K562 (cell line): ENCODE results near the gene NT5C3B.
A peak's percentile ranks its signal among the peaks of the same experiment; 100 is the strongest.

Experiments used
- BRCA1 ChIP-seq, 2 experiments: fragments of 450-650 bp in 1 of 2; sonication (generic) in 1 of 2; formaldehyde crosslinking in 1 of 2; IDR thresholded peaks; 2 replicates each; pipeline versions ENCODE4 v1.5.0 to v1.6.1; 2017 to 2020; ENCODE audit warnings: mild to moderate bottlenecking in 1 of 2, missing genetic modification reagents in 1 of 2
- CTCF ChIP-seq, 3 experiments: IDR thresholded peaks in 2 of 3; conservative IDR thresholded peaks in 1 of 3; 2 replicates each; pipeline ENCODE4 v1.5.1; 2011 to 2012; ENCODE audit warnings: low read length in 3 of 3, mild to moderate bottlenecking in 3 of 3, control low read depth in 2 of 3, improper control_type of control experiment in 1 of 3, inconsistent platforms in 1 of 3, low read depth in 1 of 3, mixed read lengths in 1 of 3, moderate library complexity in 1 of 3; ENCODE audit not compliant: insufficient read depth in 2 of 3
- ESRRA ChIP-seq: fragments of 450-650 bp; IDR thresholded peaks from 2 replicates; pipeline ENCODE4 v1.6.1; 2014; ENCODE audit warnings: low read depth, mild to moderate bottlenecking, moderate library complexity, borderline replicate concordance
- EZH2 ChIP-seq: IDR thresholded peaks from 2 replicates; pipeline ENCODE4 v1.6.1; 2012; ENCODE audit warnings: low read depth, mild to moderate bottlenecking, inconsistent platforms, low read length, borderline replicate concordance
- GABPB1 ChIP-seq: sonication (generic); formaldehyde crosslinking; IDR thresholded peaks from 2 replicates; pipeline ENCODE4 v1.8.0; 2022; ENCODE audit warnings: mild to moderate bottlenecking, missing genetic modification reagents
- KHSRP ChIP-seq: fragments of 450-650 bp; IDR thresholded peaks from 2 replicates; pipeline ENCODE4 v1.6.1; 2017
- KLF13 ChIP-seq: fragments of 450-650 bp; IDR thresholded peaks from 2 replicates; pipeline ENCODE4 v1.6.1; 2016; ENCODE audit warnings: missing genetic modification characterization, low read depth, mild to moderate bottlenecking, missing compliant biosample characterization, moderate library complexity, borderline replicate concordance
- MECOM ChIP-seq: fragments of 250-450 bp; sonication (Bioruptor Pico); IDR thresholded peaks from 2 replicates; pipeline ENCODE4 v1.8.0; 2022; ENCODE audit warnings: inconsistent platforms
- NFIC ChIP-seq: fragments of 450-650 bp; IDR thresholded peaks from 2 replicates; pipeline ENCODE4 v1.6.1; 2017; ENCODE audit warnings: mild to moderate bottlenecking, inconsistent platforms
- POLR2A ChIP-seq: fragments of 450-650 bp; conservative IDR thresholded peaks from 2 replicates; pipeline ENCODE4 v1.6.1; 2016
- TCF3 ChIP-seq: sonication (generic); formaldehyde crosslinking; IDR thresholded peaks from 2 replicates; pipeline ENCODE4 v1.4.0; 2020; ENCODE audit warnings: mild to moderate bottlenecking, missing genetic modification reagents
- TEAD1 ChIP-seq, 2 experiments: fragments of 450-650 bp in 1 of 2; sonication (generic) in 1 of 2; formaldehyde crosslinking; IDR thresholded peaks; 2 replicates each; pipeline versions ENCODE4 v1.4.0 to v1.8.0; 2020 to 2022; ENCODE audit warnings: mild to moderate bottlenecking in 2 of 2, missing genetic modification reagents in 1 of 2
- TF ChIP-seq, protein P1 (sequence below): sonication (generic); formaldehyde crosslinking; IDR thresholded peaks from 2 replicates; pipeline ENCODE4 v1.9.0; 2022; ENCODE audit warnings: mild to moderate bottlenecking, missing genetic modification reagents
- TF ChIP-seq, protein P2 (sequence below): fragments of 250-450 bp; sonication (Bioruptor Pico); IDR thresholded peaks from 2 replicates; pipeline ENCODE4 v1.8.0; 2022; ENCODE audit warnings: moderate library complexity, mild to moderate bottlenecking, inconsistent platforms

GRCh38 chr17:41865596-41865893 lies 29.5 kb upstream of the NT5C3B start:
- no peak for TF ChIP-seq KHSRP
- TF ChIP-seq GABPB1 = no peak
- no peak for TF ChIP-seq MECOM (CRISPR knock-in tag)
- TF ChIP-seq, protein P1, sequence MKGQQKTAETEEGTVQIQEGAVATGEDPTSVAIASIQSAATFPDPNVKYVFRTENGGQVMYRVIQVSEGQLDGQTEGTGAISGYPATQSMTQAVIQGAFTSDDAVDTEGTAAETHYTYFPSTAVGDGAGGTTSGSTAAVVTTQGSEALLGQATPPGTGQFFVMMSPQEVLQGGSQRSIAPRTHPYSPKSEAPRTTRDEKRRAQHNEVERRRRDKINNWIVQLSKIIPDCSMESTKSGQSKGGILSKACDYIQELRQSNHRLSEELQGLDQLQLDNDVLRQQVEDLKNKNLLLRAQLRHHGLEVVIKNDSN (CRISPR knock-in tag) = no peak
- TF ChIP-seq TEAD1 (CRISPR knock-in tag; IDR thresholded peaks at IDR 0.05) = 0 out of 4 replicates have a peak, but pooled peaks of 1 of the 2 experiments have one; percentile 7
- no peak for TF ChIP-seq ESRRA
- no peak for TF ChIP-seq KLF13 (tag)
- TF ChIP-seq NFIC = no peak
- no peak for TF ChIP-seq BRCA1 (IDR thresholded peaks at IDR 0.05)
- TF ChIP-seq BRCA1 (CRISPR knock-in tag; IDR thresholded peaks at IDR 0.05) = no peak
- TF ChIP-seq POLR2A = peak; percentile 48; the same call in 1 of the 2 replicates
- TF ChIP-seq, protein P2, sequence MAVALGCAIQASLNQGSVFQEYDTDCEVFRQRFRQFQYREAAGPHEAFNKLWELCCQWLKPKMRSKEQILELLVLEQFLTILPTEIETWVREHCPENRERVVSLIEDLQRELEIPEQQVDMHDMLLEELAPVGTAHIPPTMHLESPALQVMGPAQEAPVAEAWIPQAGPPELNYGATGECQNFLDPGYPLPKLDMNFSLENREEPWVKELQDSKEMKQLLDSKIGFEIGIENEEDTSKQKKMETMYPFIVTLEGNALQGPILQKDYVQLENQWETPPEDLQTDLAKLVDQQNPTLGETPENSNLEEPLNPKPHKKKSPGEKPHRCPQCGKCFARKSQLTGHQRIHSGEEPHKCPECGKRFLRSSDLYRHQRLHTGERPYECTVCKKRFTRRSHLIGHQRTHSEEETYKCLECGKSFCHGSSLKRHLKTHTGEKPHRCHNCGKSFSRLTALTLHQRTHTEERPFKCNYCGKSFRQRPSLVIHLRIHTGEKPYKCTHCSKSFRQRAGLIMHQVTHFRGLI = no peak
- TF ChIP-seq CTCF (IDR thresholded peaks at IDR 0.05 in 2 of 3, conservative IDR thresholded peaks at IDR 0.05 in 1 of 3; ENCODE audit: insufficient read depth in 2 of 3, low read depth in 1 of 3, low read length in 3 of 3) = no peak; a peak in 1 of 6 replicates
- TF ChIP-seq TCF3 = no peak
- TF ChIP-seq EZH2 = no peak
